Fibroblast of lung (primary cell): ENCODE measurements around the gene GRIK2.

Experiments used
- CTCF ChIP-seq, 2 donors: IDR thresholded peaks in 1 of 2; conservative IDR thresholded peaks in 1 of 2; 1 replicate in 1 of 2; 2 replicates in 1 of 2; pipeline ENCODE4 v1.5.1; 2011 to 2012; ENCODE audit warnings: low read length in 2 of 2, control low read depth in 1 of 2, inconsistent platforms in 1 of 2, low read depth in 1 of 2, mild to moderate bottlenecking in 1 of 2
- EZH2 ChIP-seq: IDR thresholded peaks from 2 replicates; pipeline ENCODE4 v1.5.1; 2012; ENCODE audit warnings: low read length, control low read depth, mild to moderate bottlenecking; ENCODE audit errors: missing control alignments

DNA sequence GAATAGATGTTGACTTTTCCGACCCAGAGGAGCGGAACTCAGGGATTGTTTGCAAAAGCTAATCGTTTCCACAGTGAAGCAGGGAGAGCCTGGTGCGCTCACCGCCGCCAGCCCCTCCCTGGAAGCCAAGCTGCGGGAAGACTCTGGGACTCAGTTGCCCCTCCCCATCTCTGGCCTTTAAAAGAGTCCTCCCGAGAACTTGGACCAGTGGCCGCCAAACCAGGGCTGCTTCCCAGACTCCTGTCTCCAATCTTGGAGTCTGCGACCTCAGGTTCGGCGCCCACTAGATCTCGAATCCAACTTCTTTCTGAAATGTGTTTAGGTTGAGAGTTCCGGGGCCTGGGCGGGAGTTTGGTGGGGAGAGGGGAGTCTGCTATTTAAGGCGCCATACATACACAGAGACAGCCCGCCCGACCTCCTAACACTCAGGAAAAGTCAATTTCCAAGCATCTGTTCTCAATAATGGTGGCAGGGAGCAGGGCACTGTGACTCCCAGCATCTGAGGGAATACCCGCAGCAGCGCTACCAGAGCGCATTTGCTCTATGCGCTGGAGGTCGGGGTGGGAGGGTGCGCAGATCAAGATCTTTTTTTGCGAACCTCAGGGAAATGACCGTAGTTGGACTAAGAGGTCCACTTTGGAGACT is 800 bp upstream of the GRIK2 start:
- TF ChIP-seq CTCF (conservative IDR thresholded peaks at IDR 0.05 in 1 of 2, IDR thresholded peaks at IDR 0.05 in 1 of 2; ENCODE audit: low read depth in 1 of 2, low read length in 2 of 2) (no peak), EZH2 (no peak)
